MM.1S (cell line): Measurements from ENCODE around the gene DIPK1B.

ENCODE experiments used
- DNase-seq: peaks from one replicate; pipeline ENCODE4 v3.0.0-alpha.2; 2015
- H2AFZ ChIP-seq: fragments of 300-600 bp; sonication (generic); 2 replicates; pipeline ENCODE4 v1.6.0; 2016; ENCODE audit warnings: antibody characterized with exemption, low read length
- H3F3A ChIP-seq: fragments of 300-600 bp; sonication (generic); 2 replicates; pipeline ENCODE4 v1.6.1; 2016; ENCODE audit warnings: mild to moderate bottlenecking, antibody characterized with exemption, low read length, moderate library complexity, mixed read lengths; ENCODE audit not compliant: insufficient read depth
- H3K27ac ChIP-seq: fragments of 300-600 bp; sonication (generic); 2 replicates; pipeline ENCODE4 v1.5.1; 2016; ENCODE audit warnings: mild to moderate bottlenecking, low read length
- H3K27me3 ChIP-seq: fragments of 300-600 bp; sonication (generic); replicated peaks from 2 replicates; pipeline ENCODE4 v1.6.0; 2016; ENCODE audit warnings: low read length; ENCODE audit not compliant: insufficient read depth
- H3K36me3 ChIP-seq: fragments of 300-600 bp; sonication (generic); replicated peaks from 2 replicates; pipeline ENCODE4 v1.6.1; 2016; ENCODE audit warnings: mild to moderate bottlenecking, low read length, mixed read lengths; ENCODE audit not compliant: insufficient read depth
- H3K4me1 ChIP-seq: fragments of 300-600 bp; sonication (generic); 2 replicates; pipeline ENCODE4 v1.6.1; 2016; ENCODE audit warnings: low read length, mixed read lengths
- H3K4me2 ChIP-seq: fragments of 300-600 bp; sonication (generic); 2 replicates; pipeline ENCODE4 v1.6.0; 2016; ENCODE audit warnings: low read depth, low read length
- H3K4me3 ChIP-seq: fragments of 300-600 bp; sonication (generic); 2 replicates; pipeline ENCODE4 v1.5.1; 2016; ENCODE audit warnings: low read length, mixed read lengths
- H3K79me2 ChIP-seq: fragments of 300-600 bp; sonication (generic); 2 replicates; pipeline ENCODE4 v1.6.1; 2016; ENCODE audit warnings: mixed run types, low read length, mixed read lengths
- H3K9ac ChIP-seq: fragments of 300-600 bp; sonication (generic); 2 replicates; pipeline ENCODE4 v1.6.1; 2016; ENCODE audit warnings: low read length, mixed read lengths
- H3K9me2 ChIP-seq: fragments of 300-600 bp; sonication (generic); replicated peaks from 2 replicates; pipeline ENCODE4 v1.6.1; 2016; ENCODE audit warnings: mild to moderate bottlenecking, low read length, mixed read lengths; ENCODE audit not compliant: insufficient read depth
- H3K9me3 ChIP-seq: fragments of 300-600 bp; sonication (generic); replicated peaks from 2 replicates; pipeline ENCODE4 v1.6.1; 2016; ENCODE audit warnings: mild to moderate bottlenecking, low read length, mixed read lengths; ENCODE audit not compliant: insufficient read depth
- H4K20me1 ChIP-seq: fragments of 300-600 bp; sonication (generic); 2 replicates; pipeline ENCODE4 v1.6.1; 2016; ENCODE audit warnings: mild to moderate bottlenecking, low read length, moderate library complexity, mixed read lengths; ENCODE audit not compliant: insufficient read depth
- EZH2 ChIP-seq: fragments of 300-600 bp; sonication (generic); optimal IDR thresholded peaks from 2 replicates; pipeline ENCODE3; 2017; ENCODE audit warnings: low read depth, mild to moderate bottlenecking, antibody characterized with exemption, low read length, mixed read lengths
- EZH2phosphoT487 ChIP-seq: fragments of 300-600 bp; sonication (generic); IDR thresholded peaks from 2 replicates; pipeline ENCODE4 v1.6.1; 2018; ENCODE audit warnings: antibody characterized with exemption, low read length
- TF ChIP-seq, protein P1 (sequence below): fragments of 300-600 bp; sonication (generic); IDR thresholded peaks from 2 replicates; pipeline ENCODE4 v1.5.1; 2016; ENCODE audit warnings: antibody characterized with exemption, low read length, mixed read lengths

DIPK1B gene

DNA sequence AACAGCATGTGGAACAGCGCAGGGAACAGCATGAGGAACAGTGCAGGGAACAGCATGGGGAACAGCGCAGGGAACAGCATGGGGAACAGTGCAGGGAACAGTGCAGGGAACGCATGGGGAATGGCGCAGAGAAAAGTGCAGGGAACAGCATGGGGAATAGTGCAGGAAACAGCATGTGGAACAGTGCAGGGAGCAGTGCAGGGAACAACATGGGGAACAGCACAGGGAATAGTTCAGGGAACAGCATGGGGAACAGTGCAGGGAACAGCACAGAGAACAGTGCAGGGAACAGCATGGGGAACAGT is 43.7 kb downstream of the DIPK1B start:
- H2AFZ ChIP-seq, result no peak overlapping the region
- no peak overlapping the region for H3K4me2 ChIP-seq
- peaks cover 86% of the 10 kb centered on the region for H3K27me3 ChIP-seq

DNA sequence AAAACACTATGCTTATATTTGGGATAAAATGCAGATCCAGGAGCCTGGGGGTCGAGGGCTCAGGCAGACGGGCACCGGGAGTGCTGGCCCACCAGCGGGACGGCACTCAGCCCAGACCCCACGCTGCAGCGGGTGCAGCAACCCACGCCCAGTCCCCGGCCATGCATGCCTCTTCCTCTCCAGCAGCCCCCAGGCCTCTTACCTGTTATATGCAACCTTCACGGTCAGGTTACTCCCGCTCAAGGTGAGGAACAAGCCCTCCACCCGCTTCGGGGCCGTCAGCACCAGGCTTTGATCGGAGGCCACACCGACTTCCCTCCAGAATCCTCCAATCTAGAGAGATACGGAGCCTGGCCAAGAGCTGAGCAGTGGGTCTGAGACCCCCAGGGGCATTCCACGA is 44.5 kb downstream of the DIPK1B start:
- H3F3A ChIP-seq, result no peaks in the 10 kb centered on the region
- TF ChIP-seq, protein P1, sequence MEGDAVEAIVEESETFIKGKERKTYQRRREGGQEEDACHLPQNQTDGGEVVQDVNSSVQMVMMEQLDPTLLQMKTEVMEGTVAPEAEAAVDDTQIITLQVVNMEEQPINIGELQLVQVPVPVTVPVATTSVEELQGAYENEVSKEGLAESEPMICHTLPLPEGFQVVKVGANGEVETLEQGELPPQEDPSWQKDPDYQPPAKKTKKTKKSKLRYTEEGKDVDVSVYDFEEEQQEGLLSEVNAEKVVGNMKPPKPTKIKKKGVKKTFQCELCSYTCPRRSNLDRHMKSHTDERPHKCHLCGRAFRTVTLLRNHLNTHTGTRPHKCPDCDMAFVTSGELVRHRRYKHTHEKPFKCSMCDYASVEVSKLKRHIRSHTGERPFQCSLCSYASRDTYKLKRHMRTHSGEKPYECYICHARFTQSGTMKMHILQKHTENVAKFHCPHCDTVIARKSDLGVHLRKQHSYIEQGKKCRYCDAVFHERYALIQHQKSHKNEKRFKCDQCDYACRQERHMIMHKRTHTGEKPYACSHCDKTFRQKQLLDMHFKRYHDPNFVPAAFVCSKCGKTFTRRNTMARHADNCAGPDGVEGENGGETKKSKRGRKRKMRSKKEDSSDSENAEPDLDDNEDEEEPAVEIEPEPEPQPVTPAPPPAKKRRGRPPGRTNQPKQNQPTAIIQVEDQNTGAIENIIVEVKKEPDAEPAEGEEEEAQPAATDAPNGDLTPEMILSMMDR, result no peak
- TF ChIP-seq EZH2, result no peak
- no peak for TF ChIP-seq EZH2phosphoT487
- no peaks in the 10 kb centered on the region for H3K9me3 ChIP-seq
- no peak overlapping the region for H2AFZ ChIP-seq
- no peaks in the 10 kb centered on the region for H4K20me1 ChIP-seq
- DNase-seq, result no peak
- no peak overlapping the region for H3K4me3 ChIP-seq
- H3K36me3 ChIP-seq, result no peaks in the 10 kb centered on the region
- H3K4me2 ChIP-seq, result no peak overlapping the region
- no peaks in the 10 kb centered on the region for H3K79me2 ChIP-seq
- H3K27me3 ChIP-seq, result peaks cover 78% of the 10 kb centered on the region
- H3K4me1 ChIP-seq, result 0 out of 2 replicates have a peak, but pooled peaks cover 2% of the 10 kb centered on the region
- no peaks in the 10 kb centered on the region for H3K9me2 ChIP-seq
- no peak overlapping the region for H3K9ac ChIP-seq
- H3K27ac ChIP-seq, result no peak overlapping the region

More for the DNA sequence above, 43.7 kb downstream of the DIPK1B start:
- no peak overlapping the region for H3K9ac ChIP-seq
- no peak overlapping the region for H3K27ac ChIP-seq
- DNase-seq, result no peak
- H3K9me2 ChIP-seq, result no peaks in the 10 kb centered on the region
- no peaks in the 10 kb centered on the region for H3K79me2 ChIP-seq
- H3F3A ChIP-seq, result no peaks in the 10 kb centered on the region
- 0 out of 2 replicates have a peak, but pooled peaks cover 2% of the 10 kb centered on the region for H3K4me1 ChIP-seq
- no peak overlapping the region for H3K4me3 ChIP-seq
- H4K20me1 ChIP-seq, result no peaks in the 10 kb centered on the region
- H3K9me3 ChIP-seq, result no peaks in the 10 kb centered on the region
- no peaks in the 10 kb centered on the region for H3K36me3 ChIP-seq
- TF ChIP-seq, protein P1, result no peak
- no peak for TF ChIP-seq EZH2
- TF ChIP-seq EZH2phosphoT487, result no peak

DNA sequence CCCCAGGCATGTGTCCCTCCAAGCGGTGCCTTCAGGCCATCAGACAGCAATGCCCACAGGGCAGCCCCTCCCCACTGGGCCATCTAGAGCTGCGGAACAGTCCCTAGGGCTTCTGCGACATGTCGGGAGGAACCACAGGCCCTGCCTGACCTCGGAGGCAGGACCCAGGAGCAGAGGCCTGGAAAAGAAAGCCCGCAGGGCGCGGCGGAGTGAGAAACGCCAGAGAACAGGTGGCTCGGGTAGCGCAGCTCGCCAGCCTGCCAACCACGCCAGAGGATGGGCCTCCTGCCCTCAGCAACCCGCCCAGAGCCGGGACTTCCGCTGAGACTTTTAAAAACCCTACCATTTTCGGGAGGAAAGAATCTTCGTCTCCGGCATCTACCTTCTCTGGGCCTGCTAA is 45.0 kb downstream of the DIPK1B start:
- no peak for DNase-seq
- H3K4me3 ChIP-seq, result no peak overlapping the region
- TF ChIP-seq, protein P1, result no peak
- no peak for TF ChIP-seq EZH2
- no peak for TF ChIP-seq EZH2phosphoT487
- no peaks in the 10 kb centered on the region for H3F3A ChIP-seq
- no peak overlapping the region for H3K9ac ChIP-seq
- no peaks in the 10 kb centered on the region for H4K20me1 ChIP-seq
- H3K27me3 ChIP-seq, result peaks cover 76% of the 10 kb centered on the region
- H3K9me3 ChIP-seq, result no peaks in the 10 kb centered on the region
- no peaks in the 10 kb centered on the region for H3K36me3 ChIP-seq
- no peak overlapping the region for H3K27ac ChIP-seq
- no peaks in the 10 kb centered on the region for H3K79me2 ChIP-seq
- no peaks in the 10 kb centered on the region for H3K9me2 ChIP-seq
- no peak overlapping the region for H2AFZ ChIP-seq
- 0 out of 2 replicates have a peak, but pooled peaks cover 2% of the 10 kb centered on the region for H3K4me1 ChIP-seq
- H3K4me2 ChIP-seq, result no peak overlapping the region; the same call in 1 of the 2 replicates
